ENCODE measurements around the gene KRTAP12-4.
"Not testable (repeated sequence)": the region's sequence is repeated elsewhere in the genome, so short reads cannot be mapped to it uniquely, and the experiment has no call there.

KRTAP12-4 gene, protein sequence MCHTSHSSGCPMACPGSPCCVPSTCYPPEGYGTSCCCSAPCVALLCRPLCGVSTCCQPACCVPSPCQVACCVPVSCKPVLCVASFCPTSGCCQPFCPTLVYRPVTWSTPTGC

DNA sequence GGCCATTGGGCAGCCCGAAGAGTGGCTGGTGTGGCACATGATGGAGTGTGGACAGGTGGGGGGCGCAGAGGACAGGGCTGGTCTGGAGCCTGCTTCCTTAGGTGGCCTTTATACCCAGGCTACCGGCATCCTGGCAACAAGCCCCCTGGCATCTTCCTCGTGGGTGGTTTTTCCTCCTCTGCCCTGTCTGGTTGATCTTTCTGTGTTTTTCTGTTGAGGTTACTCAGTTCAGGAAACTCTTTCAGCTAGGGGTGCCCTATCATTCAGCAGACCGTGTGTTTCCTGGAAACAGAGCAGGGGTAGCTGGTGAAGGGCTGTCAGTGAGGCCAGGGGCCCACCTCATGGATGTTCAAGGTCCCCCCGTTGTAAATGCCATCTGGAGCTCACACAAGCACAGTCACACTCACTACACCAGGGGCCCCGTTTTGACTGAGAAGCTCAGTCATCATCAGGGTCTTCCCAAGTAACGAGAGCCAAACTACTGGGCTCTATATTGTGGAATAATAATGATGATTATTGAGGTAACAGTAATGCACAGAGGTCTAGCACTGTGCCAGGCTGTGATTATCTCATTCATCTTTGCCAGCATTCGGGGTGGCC, at the start of gene KRTAP12-4:
Gene KRTAP12-4, minus strand, starts transcription at position 84 of the 600 bp plus-strand sequence. Its CDS starts 45 bp downstream, at position 39.
- no peak for DNase-seq

DNA sequence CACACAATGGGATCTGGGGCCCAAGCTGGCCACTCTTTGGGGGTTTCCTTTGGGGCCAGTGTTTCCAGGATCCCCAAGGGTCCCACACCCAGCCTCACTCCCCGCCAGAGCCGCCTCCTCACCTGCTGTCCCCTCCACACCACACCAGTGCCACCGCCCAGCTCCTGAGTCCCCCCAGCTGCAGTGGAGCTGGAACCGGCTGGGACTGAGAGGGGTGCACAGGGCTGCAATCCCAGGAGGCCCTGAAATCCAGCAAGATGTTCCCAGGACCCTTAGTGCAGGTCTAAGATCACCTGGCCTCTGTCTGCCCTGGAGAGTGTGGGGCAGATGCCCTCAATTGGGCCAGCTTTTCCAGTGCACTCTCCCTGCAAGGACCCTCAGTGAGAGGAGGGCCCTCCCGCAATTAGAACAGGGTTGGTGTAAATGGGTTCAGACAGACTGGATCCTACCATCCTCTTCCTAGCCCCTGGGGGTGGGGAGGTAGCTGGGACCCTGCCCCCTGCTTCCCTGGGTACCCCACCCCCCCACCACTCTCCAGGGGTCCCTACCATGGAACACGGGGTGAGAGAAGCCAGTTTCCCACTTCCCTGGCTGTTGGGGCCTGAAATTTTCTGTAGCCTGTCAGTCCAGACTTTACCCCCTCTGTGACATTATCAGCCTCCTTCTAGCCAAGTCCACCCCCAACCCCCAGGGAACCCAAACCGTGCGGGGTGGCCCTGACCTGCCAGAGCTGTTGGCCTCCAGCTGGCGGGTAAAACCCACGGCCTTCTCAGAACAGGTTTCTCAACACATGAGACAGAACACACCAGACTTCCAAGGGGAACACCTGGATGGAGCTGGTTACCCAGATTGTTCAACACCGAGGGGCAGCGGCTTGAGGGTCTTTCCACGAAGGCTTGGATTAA, 49.5 kb upstream of the KRTAP12-4 start:
- DNase-seq = no peak

DNA sequence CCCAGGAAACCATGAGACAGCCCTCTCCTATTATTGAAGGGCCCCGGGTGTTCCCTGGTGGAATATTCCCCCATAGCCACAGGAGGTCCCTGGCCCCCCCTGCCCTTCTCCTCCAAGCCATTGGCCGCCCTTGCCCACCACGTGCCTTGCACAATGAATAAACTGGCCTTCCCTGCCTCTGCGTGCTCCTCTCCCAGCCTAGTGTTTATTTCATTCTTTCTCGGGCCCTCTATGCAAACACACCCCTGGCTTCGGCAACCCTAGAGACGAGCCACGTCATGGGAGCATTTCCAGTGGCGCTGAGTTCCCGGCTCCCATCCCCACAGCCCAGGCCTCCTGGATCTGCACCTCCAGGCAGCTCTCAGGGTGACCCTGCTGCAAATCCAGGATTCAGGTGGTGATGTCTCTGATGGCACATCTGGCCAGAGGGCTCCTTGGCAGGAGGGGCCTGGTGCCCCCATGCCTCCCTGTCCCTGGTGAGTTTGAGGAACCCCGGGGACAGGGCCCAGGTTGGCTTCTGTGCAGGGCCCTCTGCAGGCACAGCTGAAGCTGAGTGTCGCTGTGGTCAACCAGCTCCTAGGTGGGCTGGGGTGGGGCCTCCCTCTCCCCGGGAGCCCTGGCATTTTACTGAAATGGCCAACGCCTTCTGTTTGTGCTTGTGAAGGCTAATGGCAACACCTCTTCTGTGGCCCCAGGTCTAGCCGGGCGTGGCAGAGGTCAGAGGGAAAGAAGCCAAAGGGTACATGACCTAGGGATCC, 48.7 kb upstream of the KRTAP12-4 start:
- peak; percentile 10 for DNase-seq

DNA sequence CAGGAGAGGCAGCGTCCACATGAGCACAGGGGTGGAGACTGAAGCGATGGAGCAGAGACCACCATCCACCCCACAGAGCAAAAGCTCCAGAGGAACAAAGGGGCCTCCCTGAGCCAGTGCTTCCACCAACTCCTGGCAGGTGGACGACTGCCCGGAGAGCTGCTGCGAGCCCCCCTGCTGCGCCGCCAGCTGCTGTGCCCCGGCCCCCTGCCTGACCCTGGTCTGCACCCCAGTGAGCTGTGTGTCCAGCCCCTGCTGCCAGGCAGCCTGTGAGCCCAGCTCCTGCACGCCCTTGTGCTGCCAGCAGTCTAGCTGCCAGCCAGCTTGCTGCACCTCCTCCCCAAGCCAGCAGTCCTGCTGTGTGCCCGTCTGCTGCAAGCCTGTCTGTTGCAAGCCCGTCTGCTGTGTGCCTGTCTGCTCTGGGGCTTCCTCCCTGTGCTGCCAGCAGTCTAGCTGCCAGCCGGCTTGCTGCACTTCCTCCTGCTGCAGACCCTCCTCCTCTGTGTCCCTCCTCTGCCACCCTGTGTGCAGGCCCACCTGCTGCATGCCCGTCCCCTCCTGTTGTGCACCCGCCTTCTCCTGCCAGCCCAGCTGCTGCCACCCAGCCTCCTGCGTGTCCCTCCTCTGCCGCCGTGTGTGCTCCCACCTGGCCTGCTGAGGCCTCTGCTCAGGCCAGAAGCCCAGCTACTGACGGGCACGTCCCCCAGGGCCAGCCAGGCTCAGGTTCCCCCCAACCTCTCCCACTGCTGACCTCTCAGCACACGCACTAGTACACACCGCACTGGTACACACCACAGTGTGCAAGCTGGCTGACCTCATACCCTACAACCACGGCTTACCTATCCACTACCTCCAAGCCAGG, 47.9 kb upstream of the KRTAP12-4 start:
- DNase-seq = no peak

GRCh38 chr21:44701541-44701940, 47.1 kb upstream of the KRTAP12-4 start:
- no peak for DNase-seq

DNA sequence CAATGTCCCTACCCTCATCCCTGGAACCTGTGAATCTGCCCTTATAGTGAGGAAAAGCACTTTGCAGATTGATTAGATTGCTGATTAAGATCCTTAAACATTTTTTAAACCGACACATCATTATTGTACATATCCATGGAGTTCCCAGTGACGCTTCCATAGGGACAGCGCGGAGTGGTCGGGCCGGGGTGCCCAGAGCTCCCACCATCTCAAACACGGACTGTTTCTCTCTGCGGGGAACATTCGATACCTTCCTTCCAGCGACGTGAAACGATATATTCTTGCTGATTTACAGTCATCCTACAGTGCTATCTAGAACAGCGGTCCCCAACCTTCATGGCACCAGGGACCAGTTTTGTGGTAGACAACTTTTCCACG, 46.6 kb upstream of the KRTAP12-4 start:
- DNase-seq = no peak

GRCh38 chr21:44700101-44701022, 45.9 kb upstream of the KRTAP12-4 start:
- DNase-seq = no peak

DNA sequence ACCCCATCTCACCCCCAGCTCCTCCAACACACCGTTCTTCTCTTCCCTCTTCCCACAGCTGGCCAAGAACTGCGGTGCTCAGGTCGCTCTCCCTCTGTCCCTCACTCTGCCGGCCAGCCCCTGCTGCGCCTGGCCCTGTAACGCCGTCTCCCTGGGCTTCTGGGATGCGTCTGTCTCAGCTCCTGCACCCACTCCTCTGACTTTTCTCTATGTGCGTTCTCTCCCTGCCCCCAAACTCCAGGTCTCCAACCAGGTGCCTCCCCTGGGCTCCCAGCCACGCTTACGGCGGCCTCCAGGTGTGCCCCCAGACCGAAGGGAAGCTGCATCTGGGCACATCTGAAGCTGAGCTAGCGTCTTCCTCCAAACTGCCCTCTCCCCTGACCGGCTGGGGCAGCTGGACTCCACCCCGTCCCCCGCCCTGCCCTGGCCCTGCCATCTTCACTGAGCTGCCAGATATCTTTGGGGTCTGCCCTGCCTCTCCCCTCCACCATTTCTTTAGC, 45.1 kb upstream of the KRTAP12-4 start:
- DNase-seq = no peak

DNA sequence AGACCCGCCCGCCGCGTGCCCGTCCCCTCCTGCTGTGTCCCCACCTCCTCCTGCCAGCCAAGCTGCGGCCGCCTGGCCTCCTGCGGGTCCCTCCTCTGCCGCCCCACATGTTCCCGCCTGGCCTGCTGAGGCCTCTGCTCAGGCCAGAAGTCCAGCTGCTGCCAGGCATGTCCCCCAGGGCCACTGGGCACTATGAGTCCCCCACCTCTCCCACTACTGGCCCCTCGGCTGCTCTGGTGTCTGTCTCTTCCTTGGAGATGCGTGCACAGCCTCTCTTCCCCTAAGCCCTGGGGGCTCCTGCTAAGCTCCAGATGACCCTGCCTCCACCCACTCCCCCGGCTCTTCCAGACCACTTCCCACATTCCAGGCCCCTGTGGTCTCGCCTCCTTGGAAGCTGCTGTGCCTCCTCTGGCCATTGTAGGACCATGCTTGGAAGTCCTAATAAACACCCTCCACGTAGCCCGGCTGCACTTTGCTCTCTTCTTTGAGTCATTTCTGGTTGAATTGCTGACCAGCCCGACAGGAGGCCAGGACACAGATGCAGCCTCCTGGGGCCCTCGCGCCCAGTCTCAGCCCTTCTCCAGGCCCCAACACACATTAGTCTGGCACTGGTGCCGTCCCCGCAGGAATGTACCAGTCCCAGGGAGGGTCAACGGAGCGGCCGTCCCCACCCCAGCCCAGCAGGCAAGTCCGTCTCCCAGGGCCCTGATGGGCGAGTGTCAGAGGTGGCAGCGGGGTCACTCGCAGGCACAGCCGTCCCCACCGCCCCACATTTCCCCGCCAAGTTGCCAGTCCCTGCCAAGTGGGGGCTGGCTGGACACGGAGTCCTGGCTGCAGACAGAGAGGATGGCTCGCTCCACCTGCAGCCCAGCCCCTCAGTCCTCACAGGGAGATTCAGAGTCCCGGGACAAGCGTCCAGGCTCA, 43.6 kb upstream of the KRTAP12-4 start:
- DNase-seq = no peak

DNA sequence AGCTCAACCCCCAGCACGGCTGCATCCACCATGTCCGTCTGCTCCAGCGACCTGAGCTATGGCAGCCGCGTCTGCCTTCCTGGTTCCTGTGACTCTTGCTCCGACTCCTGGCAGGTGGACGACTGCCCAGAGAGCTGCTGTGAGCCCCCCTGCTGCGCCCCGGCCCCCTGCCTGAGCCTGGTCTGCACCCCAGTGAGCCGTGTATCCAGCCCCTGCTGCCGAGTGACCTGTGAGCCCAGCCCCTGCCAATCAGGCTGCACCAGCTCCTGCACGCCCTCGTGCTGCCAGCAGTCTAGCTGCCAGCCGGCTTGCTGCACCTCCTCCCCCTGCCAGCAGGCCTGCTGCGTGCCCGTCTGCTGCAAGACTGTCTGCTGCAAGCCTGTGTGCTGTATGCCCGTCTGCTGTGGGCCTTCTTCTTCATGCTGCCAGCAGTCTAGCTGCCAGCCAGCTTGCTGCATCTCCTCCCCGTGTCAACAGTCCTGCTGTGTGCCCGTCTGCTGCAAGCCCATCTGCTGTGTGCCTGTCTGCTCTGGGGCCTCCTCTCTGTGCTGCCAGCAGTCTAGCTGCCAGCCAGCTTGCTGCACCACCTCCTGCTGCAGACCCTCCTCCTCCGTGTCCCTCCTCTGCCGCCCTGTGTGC, 42.8 kb upstream of the KRTAP12-4 start, which contains the start of gene KRTAP10-12:
Gene KRTAP10-12, plus strand, starts transcription at position 1 of the 639 bp plus-strand sequence. Its CDS starts 30 bp downstream, at position 31.
- not testable (repeated sequence) for DNase-seq

DNA sequence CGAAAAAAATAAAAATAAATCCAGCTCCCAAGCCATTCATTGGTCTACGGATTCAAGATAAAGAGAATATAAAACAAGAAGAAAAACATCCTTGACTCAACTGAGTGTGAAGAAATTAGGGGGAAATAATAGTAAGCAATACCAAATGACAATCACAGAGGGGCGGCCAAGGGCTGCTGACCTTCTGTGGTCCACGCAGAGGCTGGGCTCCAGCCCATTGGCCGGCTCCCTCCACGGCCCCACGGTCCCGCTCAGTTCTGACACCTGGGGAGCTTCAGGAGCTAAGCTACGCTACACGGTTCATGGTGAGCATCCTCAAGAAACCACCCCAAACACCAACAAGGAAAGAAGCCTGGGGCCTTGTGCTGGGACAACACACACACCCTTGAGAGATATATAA, 42.1 kb upstream of the KRTAP12-4 start:
- DNase-seq = no peak

GRCh38 chr21:44695641-44696040, 41.2 kb upstream of the KRTAP12-4 start:
- DNase-seq = no peak

DNA sequence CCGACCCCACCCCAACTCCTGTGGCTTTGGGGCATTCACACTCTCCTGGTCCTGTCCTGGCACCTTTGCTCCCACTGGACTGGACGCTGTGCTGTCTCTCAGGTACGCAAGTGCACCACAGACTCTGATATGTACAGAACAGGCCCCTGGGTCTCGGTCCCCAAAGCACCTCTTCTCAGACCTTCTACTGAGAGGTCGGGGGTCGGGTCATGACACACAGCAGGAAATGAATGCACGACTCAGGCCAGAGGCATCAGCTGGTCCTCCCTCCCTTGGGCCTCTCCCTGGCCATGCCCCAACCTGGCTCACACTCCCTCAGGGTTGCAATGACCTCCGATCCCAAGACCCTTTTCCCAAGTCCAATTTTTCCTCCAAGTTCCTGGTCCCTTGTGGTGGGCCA, 40.7 kb upstream of the KRTAP12-4 start:
- no peak for DNase-seq

DNA sequence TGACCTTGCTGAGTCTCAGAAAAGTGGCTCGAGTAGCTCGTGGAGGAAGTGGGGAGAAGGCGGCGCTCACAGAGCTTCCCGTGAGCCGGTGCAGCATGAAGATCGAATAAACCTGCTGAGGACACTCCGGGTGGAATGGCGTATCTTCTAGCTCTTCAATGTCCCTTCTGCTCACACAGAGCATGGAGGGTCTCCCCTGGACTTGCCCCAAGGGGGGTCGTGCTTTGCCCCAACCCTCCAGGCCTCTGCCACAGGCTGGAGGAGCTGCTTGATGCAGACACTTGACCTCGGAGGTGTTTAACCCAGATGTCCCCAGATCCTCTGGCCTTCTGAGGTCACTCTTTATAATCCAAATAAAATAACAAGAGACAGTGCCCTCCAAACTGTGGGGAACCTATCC, 40.3 kb upstream of the KRTAP12-4 start:
- no peak for DNase-seq

GRCh38 chr21:44692798-44693512, 38.5 kb upstream of the KRTAP12-4 start:
- DNase-seq = no peak

DNA sequence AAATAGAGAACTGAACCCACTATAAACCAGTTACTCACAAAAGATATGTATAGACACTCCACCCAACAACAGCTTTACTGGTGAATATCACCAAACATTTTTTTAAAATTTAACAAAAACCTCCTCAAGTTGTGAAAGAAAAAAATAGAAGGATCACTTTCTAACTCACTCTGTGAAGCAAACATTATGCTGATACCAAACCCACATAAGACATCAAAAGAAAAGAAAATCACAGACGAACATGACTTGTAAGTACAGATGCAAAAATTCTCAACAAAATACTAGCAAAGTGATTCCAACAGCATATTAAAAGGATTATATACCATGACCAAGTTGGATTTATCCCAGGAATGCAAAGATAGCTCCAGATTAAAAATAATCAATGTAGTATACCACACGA, 37.2 kb upstream of the KRTAP12-4 start:
- no peak for DNase-seq

DNA sequence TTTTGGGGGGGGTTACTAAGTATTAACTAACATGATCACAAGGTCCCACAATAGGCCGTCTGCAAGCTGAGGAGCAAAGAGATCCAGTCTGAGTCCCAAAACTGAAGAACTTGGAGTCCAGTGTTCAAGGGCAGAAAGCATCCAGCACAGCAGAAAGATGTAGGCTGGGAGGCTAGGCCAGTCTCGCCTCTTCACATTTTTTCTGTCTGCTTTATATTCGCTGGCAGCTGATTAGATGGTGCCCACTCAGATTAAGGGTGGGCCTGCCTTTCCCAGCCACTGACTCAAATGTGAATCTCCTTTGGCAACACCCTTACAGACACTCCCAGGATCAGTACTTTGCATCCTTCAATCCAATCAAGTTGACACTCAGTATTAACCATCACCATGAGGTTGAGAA, 35.3 kb upstream of the KRTAP12-4 start:
- DNase-seq = not testable (repeated sequence)

- no peak for DNase-seq
These were observed 33.2 kb upstream of the KRTAP12-4 start for GRCh38 chr21:44687671-44688070.

All from NCI-H2029 treated with DMSO at 0.1 percent for 48 hours (cell line).